ENCODE results near the gene TLL1.
A peak's percentile ranks its signal among the peaks of the same experiment; 100 is the strongest.

TLL1 gene

DNA sequence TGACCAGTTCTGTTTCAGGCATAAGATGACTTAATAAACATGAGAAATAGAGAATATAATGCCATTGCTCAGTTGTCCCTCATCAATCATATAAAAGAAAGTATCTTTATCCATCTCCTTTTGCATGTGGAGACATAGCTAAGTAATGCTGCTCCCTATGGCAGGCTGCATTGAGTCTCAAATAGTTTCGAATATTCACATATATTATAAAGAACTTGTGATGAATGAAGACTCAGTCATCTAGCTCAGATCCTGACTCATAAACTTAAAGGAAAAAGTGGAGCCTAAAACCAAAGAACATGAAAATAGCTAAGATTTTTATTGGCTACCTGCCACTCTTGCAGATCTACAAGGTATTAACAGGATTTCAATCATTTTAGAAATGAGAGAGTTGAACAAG, 11.7 kb upstream of the TLL1 start:
- no peak overlapping the region for H3K4me3 ChIP-seq (ENCODE audit: low read length)
- H3K9ac ChIP-seq (ENCODE audit: low read depth, low read length) = no peak overlapping the region
- no CpG with 5 or more reads among the region's 1 CpG for WGBS
- H3K9me3 ChIP-seq (ENCODE audit: insufficient read depth, low read depth, low read length) = no peaks in the 10 kb centered on the region
- no peaks in the 10 kb centered on the region for H3K27me3 ChIP-seq (ENCODE audit: insufficient read depth, low read length)
- H3K36me3 ChIP-seq (ENCODE audit: insufficient read depth, low read length) = no peaks in the 10 kb centered on the region
- H3K4me1 ChIP-seq (ENCODE audit: insufficient read depth, low read length) = no peaks in the 10 kb centered on the region
- H3K27ac ChIP-seq (ENCODE audit: low read depth, low read length) = no peak overlapping the region

DNA sequence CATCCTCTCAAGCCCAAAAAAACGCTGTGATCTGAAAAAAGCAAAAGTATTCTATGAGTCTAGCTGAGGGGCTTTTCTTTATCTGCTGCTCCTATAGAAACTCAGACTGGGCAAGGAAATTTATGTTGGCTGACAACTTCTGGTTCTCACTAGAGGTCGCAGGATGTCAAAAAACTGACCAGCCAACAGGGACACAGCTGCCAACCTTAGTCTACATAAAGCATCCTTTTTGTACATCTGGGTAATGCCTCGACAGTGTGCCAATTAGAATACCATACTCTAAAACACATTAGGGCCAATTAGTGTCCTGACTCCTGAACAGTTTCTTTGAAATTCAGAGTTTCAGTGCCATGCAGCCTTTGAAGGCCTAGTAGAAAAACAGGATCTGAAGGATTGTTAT, 8.8 kb upstream of the TLL1 start:
- H3K9ac ChIP-seq (ENCODE audit: low read depth, low read length) = no peak overlapping the region
- H3K9me3 ChIP-seq (ENCODE audit: insufficient read depth, low read depth, low read length) = no peaks in the 10 kb centered on the region
- no peak overlapping the region for H3K4me3 ChIP-seq (ENCODE audit: low read length)
- no peaks in the 10 kb centered on the region for H3K27me3 ChIP-seq (ENCODE audit: insufficient read depth, low read length)
- peaks cover 5% of the 10 kb centered on the region; the same call in 1 of the 2 replicates for H3K4me1 ChIP-seq (ENCODE audit: insufficient read depth, low read length)
- H3K36me3 ChIP-seq (ENCODE audit: insufficient read depth, low read length) = no peaks in the 10 kb centered on the region
- 86% methylated on average over 3 of the region's 3 CpGs for WGBS
- H3K27ac ChIP-seq (ENCODE audit: low read depth, low read length) = no peak overlapping the region

DNA sequence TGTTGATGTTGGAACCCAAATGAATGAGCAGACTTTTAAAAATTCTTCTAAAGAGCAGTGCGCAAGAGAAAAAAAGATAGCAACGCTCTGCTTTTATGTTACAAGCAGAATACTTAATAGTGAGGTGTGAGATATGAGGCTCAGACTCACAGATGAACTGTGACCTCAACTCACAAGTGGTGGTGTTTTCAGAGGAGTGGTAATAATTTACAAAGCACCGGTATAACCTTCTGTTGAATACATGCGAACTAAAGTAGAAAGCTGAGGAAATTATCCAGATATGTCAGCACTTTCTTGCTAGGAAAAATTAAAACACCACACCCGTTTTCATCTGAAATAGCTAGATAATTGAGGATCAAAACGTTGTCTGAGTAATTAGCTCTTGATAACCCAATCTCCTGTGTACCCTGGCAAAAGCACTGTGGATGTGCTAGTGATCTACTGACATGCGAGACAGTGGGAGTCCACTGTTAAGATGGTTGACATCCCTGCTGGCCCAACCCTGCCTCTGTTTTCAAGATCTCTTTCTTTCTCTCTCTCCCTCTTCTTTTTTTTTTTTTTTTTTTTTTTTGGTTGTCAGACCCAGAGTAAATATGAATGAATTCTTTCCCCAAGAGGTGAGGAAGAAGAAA, 6.9 kb upstream of the TLL1 start:
- H3K9me3 ChIP-seq (ENCODE audit: insufficient read depth, low read depth, low read length) = no peaks in the 10 kb centered on the region
- 91% methylated on average over 7 of the region's 7 CpGs for WGBS
- no peaks in the 10 kb centered on the region for H3K36me3 ChIP-seq (ENCODE audit: insufficient read depth, low read length)
- H3K27ac ChIP-seq (ENCODE audit: low read depth, low read length) = no peak overlapping the region
- peaks cover 14% of the 10 kb centered on the region for H3K27me3 ChIP-seq (ENCODE audit: insufficient read depth, low read length)
- H3K9ac ChIP-seq (ENCODE audit: low read depth, low read length) = no peak overlapping the region
- H3K4me1 ChIP-seq (ENCODE audit: insufficient read depth, low read length) = peaks cover 5% of the 10 kb centered on the region; the same call in 1 of the 2 replicates
- H3K4me3 ChIP-seq (ENCODE audit: low read length) = no peak overlapping the region

DNA sequence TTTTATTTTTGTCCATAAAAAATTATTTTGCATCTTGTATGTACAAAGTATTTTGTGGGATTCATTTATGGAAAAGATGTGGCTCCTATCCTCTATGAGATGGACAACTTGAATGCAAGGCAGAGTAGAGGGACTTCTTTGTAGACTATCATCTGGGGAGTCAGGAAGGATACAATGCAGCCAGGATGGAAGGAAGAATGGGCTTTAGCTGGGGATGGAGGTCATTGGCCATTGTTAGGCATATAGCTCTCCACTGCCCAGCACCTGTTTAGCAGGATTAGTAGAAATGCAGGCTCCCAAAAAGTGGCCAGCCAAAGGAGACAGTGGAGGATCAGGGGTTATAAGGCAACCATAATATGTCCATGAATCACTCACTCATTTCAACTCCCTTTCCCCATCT, 5.1 kb upstream of the TLL1 start:
- H3K36me3 ChIP-seq (ENCODE audit: insufficient read depth, low read length) = no peaks in the 10 kb centered on the region
- peaks cover 33% of the 10 kb centered on the region for H3K27me3 ChIP-seq (ENCODE audit: insufficient read depth, low read length)
- H3K9me3 ChIP-seq (ENCODE audit: insufficient read depth, low read depth, low read length) = no peaks in the 10 kb centered on the region
- H3K27ac ChIP-seq (ENCODE audit: low read depth, low read length) = no peak overlapping the region
- no peak overlapping the region for H3K9ac ChIP-seq (ENCODE audit: low read depth, low read length)
- H3K4me1 ChIP-seq (ENCODE audit: insufficient read depth, low read length) = peaks cover 12% of the 10 kb centered on the region; the same call in 1 of the 2 replicates
- no peak overlapping the region for H3K4me3 ChIP-seq (ENCODE audit: low read length)

DNA sequence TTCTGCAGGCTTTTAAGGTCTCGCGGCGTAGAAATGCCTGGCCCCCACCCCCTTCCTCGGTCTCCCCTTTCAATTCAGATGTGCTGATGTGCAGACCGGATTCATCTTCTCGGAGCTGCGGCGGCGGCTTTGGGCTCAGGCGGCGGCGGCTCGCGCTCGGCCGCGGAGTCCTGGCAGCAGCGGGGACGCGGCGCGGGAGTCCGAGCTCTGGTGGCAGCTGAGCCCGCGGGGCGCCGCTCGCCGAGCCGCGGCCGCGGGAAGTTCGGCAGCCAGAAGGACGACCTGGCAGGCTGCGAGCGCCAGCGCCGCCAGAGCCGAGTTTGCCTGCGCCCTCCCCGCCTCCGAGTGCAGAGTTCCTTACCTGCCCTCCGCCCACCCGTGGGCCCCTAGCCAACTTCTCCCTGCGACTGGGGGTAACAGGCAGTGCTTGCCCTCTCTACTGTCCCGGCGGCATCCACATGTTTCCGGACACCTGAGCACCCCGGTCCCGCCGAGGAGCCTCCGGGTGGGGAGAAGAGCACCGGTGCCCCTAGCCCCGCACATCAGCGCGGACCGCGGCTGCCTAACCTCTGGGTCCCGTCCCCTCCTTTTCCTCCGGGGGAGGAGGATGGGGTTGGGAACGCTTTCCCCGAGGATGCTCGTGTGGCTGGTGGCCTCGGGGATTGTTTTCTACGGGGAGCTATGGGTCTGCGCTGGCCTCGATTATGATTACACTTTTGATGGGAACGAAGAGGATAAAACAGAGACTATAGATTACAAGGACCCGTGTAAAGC, 448 bp downstream of the TLL1 start:
- H3K9me3 ChIP-seq (ENCODE audit: insufficient read depth, low read depth, low read length) = no peaks in the 10 kb centered on the region
- under 1% methylated on average over 70 of the region's 70 CpGs for WGBS
- H3K27me3 ChIP-seq (ENCODE audit: insufficient read depth, low read length) = peaks cover 73% of the 10 kb centered on the region
- no peak overlapping the region for H3K27ac ChIP-seq (ENCODE audit: low read depth, low read length)
- H3K36me3 ChIP-seq (ENCODE audit: insufficient read depth, low read length) = no peaks in the 10 kb centered on the region
- H3K4me1 ChIP-seq (ENCODE audit: insufficient read depth, low read length) = peaks cover 9% of the 10 kb centered on the region; the same call in 1 of the 2 replicates
- peak overlapping the region; percentile 41 for H3K9ac ChIP-seq (ENCODE audit: low read depth, low read length)
- peak overlapping the region; percentile 67 for H3K4me3 ChIP-seq (ENCODE audit: low read length)

DNA sequence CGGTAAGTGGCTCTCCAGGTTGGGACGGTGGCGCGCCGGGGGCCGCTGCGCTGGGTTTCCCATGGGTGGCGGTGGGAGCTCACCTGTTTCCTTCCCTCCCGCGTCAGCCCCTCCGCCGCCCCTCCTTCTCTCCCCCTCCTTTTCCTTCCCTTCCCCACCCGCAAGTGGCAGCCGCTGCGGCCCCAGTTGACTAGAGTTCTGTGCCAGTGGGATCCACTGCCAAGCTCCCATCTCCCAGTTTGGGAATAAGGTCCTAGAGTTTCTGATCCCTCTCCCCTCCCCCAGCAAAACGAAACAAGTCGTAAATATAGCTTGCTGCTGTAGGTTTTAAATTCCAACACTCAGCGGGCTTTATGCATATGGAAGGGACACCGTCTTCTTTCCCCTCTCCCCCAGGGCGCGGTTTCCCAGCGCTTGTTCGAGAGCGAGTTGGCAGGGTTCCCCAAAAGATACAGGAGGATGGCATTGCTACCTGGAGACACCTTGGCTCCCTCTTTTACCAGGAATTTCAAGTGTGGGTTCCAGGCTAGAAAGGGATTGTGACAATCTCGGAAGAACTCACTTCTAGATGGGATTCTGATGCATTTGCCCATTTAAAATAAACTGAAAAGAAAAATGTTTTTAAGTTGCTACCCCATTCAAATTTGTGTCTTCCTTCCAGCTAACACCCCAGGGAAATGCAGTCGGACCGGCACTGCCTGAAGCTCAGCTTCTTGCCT, 1.2 kb downstream of the TLL1 start:
- no peak overlapping the region for H3K27ac ChIP-seq (ENCODE audit: low read depth, low read length)
- H3K4me3 ChIP-seq (ENCODE audit: low read length) = peak overlapping the region; percentile 67
- H3K36me3 ChIP-seq (ENCODE audit: insufficient read depth, low read length) = no peaks in the 10 kb centered on the region
- H3K4me1 ChIP-seq (ENCODE audit: insufficient read depth, low read length) = peaks cover 9% of the 10 kb centered on the region; the same call in 1 of the 2 replicates
- under 1% methylated on average over 27 of the region's 27 CpGs for WGBS
- no peaks in the 10 kb centered on the region for H3K9me3 ChIP-seq (ENCODE audit: insufficient read depth, low read depth, low read length)
- H3K9ac ChIP-seq (ENCODE audit: low read depth, low read length) = no peak overlapping the region
- H3K27me3 ChIP-seq (ENCODE audit: insufficient read depth, low read length) = peaks cover 73% of the 10 kb centered on the region

DNA sequence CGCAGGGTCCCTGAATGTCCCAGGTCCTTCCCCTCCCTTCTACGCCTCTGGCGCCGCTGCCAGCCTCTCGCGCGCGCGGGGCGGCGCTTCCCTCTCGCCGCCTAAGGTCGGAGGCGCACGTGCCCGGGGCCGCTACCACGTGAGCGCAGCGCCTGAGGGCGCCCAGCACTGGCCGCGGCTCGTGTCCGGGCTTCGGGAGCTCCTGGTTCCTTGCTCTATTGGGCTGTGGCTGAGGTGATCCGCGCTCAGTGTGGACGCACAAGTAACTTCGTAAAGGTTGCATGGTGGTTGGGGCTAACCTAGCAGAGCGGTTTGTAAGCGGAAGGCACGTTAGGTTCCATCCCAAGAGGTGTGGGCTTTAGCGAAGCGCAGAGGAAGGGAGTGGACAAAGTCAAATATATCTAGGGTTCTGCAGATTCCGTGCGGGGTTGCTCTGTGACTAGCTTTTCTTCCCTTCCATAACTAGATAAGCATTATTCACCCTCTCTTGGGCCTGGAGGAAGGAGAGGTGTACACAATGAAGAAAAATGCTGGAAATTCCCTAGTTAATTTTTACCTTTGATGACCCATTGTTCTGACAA, 1.8 kb downstream of the TLL1 start:
- Histone ChIP-seq H3K36me3 (ENCODE audit: insufficient read depth, low read length) (no peaks in the 10 kb centered on the region), H3K4me1 (ENCODE audit: insufficient read depth, low read length) (peaks cover 9% of the 10 kb centered on the region; the same call in 1 of the 2 replicates), H3K4me3 (ENCODE audit: low read length) (peak overlapping the region; percentile 67), H3K9ac (ENCODE audit: low read depth, low read length) (no peak overlapping the region), H3K27ac (ENCODE audit: low read depth, low read length) (no peak overlapping the region), H3K9me3 (ENCODE audit: insufficient read depth, low read depth, low read length) (no peaks in the 10 kb centered on the region), H3K27me3 (ENCODE audit: insufficient read depth, low read length) (peaks cover 70% of the 10 kb centered on the region)
- WGBS = 3% methylated on average over 36 of the region's 38 CpGs

DNA sequence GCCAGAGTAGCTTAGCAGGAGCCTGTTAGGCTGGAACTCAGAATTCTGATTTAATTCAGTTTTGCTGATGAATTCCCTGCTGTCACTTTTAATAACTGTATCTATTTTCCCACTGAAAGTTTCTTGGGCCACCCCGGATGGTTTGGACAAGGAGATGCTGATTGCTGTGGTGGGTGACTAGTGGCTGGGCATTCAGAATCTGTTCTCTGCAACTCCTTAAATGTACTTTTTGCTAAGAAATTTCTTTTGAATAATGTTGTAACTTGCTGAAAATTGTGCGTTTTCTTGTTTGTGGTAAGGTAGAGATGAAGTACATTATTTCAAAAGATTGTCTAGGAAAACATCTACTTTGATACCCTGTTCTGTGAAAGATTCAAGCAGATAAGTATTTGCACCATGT, 2.4 kb downstream of the TLL1 start:
- peaks cover 66% of the 10 kb centered on the region for H3K27me3 ChIP-seq (ENCODE audit: insufficient read depth, low read length)
- 93% methylated on average over 2 of the region's 2 CpGs for WGBS
- H3K4me3 ChIP-seq (ENCODE audit: low read length) = peak overlapping the region; percentile 67; the same call in 1 of the 2 replicates
- H3K36me3 ChIP-seq (ENCODE audit: insufficient read depth, low read length) = no peaks in the 10 kb centered on the region
- no peak overlapping the region for H3K27ac ChIP-seq (ENCODE audit: low read depth, low read length)
- peaks cover 9% of the 10 kb centered on the region; the same call in 1 of the 2 replicates for H3K4me1 ChIP-seq (ENCODE audit: insufficient read depth, low read length)
- no peaks in the 10 kb centered on the region for H3K9me3 ChIP-seq (ENCODE audit: insufficient read depth, low read depth, low read length)
- no peak overlapping the region for H3K9ac ChIP-seq (ENCODE audit: low read depth, low read length)

DNA sequence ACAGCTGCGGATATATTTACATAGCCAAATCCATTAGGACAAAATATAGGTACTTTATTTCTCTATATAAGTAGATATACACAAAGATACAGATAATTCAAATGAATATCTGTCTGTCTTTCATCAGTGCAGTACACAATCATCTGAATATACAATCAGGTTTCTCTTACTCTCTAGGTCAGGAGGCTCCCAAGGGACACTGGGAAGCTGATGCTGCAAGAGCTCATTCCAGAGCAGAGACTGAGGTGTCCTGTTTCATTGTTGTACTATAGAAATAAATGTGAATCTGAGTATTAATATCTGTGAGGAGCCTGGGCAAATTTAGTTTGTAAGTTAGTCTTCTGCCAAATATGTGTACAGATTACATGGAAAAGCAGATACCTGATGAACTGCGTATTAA, 4.2 kb downstream of the TLL1 start:
- Histone ChIP-seq H3K27ac (ENCODE audit: low read depth, low read length) (no peak overlapping the region), H3K27me3 (ENCODE audit: insufficient read depth, low read length) (peaks cover 47% of the 10 kb centered on the region), H3K4me1 (ENCODE audit: insufficient read depth, low read length) (peaks cover 6% of the 10 kb centered on the region; the same call in 1 of the 2 replicates), H3K36me3 (ENCODE audit: insufficient read depth, low read length) (no peaks in the 10 kb centered on the region), H3K4me3 (ENCODE audit: low read length) (no peak overlapping the region), H3K9me3 (ENCODE audit: insufficient read depth, low read depth, low read length) (no peaks in the 10 kb centered on the region), H3K9ac (ENCODE audit: low read depth, low read length) (no peak overlapping the region)
- 94% methylated on average over 1 of the region's 2 CpGs for WGBS

DNA sequence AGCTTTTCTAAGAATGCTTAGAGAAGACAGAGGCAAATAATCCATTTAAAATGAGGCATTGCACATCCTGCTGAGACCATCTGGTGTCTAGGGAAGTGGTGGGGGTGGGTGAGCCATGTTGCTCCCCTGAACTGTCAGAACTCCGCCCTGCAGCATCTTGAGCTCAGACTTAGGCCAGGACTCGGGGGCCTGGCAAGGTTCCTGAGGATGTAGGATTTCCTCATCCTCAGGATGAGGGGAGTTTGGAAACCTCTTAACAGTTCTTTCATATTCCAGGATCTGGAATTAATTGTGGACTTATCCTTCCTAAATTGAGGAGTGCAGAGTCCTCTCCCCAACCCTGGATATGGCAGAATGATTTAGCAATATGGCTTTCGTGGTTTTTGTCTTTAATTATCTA, 6.6 kb downstream of the TLL1 start:
- Histone ChIP-seq H3K27ac (ENCODE audit: low read depth, low read length) (no peak overlapping the region), H3K27me3 (ENCODE audit: insufficient read depth, low read length) (peaks cover 24% of the 10 kb centered on the region), H3K9ac (ENCODE audit: low read depth, low read length) (no peak overlapping the region), H3K4me1 (ENCODE audit: insufficient read depth, low read length) (no peaks in the 10 kb centered on the region), H3K9me3 (ENCODE audit: insufficient read depth, low read depth, low read length) (no peaks in the 10 kb centered on the region), H3K4me3 (ENCODE audit: low read length) (no peak overlapping the region), H3K36me3 (ENCODE audit: insufficient read depth, low read length) (no peaks in the 10 kb centered on the region)
- WGBS = 63% methylated on average over 2 of the region's 3 CpGs

DNA sequence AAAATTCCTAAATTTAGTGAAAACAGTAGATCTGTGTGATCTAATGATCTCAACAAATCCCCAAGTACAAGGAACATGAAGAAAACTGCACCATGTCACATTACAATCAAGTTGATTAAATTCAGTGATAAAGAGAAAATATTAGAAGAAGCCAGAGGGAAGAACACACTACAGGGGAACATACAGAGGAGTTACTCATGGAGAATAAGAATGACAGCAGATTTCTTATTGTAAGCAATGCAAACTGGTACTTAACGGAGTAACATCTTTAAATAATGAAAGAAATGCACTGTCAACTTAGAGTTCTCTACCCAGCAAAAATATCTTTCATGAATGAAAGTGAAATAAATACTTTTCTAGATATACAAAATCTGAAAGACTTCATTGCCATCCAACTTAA, 21.1 kb downstream of the TLL1 start:
- Histone ChIP-seq H3K27me3 (ENCODE audit: insufficient read depth, low read length) (no peaks in the 10 kb centered on the region), H3K36me3 (ENCODE audit: insufficient read depth, low read length) (no peaks in the 10 kb centered on the region), H3K4me1 (ENCODE audit: insufficient read depth, low read length) (no peaks in the 10 kb centered on the region), H3K9me3 (ENCODE audit: insufficient read depth, low read depth, low read length) (peaks cover 20% of the 10 kb centered on the region), H3K4me3 (ENCODE audit: low read length) (no peak overlapping the region), H3K27ac (ENCODE audit: low read depth, low read length) (no peak overlapping the region), H3K9ac (ENCODE audit: low read depth, low read length) (no peak overlapping the region)
- WGBS = no CpG with 5 or more reads among the region's 1 CpG
